ENCODE results near the gene MICAL3.

The MICAL3 gene

GRCh38 chr22:17951315-17951714, 73.0 kb downstream of the MICAL3 start:
- in situ Hi-C loops (cut with MboI; ENCODE audit: low pct_unique_long_range_greater_than_20kb, low sequenced_read_pairs, unreplicated experiment): no loop called here
- TF ChIP-seq CTCF (IDR thresholded peaks at IDR 0.05; ENCODE audit: extremely low read depth, insufficient read depth, missing control alignments): no peak

GRCh38 chr22:17950651-17951214, 73.6 kb downstream of the MICAL3 start:
- in situ Hi-C loops (cut with MboI; ENCODE audit: low pct_unique_long_range_greater_than_20kb, low sequenced_read_pairs, unreplicated experiment): no loop called here
- TF ChIP-seq CTCF (IDR thresholded peaks at IDR 0.05; ENCODE audit: extremely low read depth, insufficient read depth, missing control alignments): no peak
- DNase-seq (ENCODE audit: low spot score): no peak

More at GRCh38 chr22:17951315-17951714, 73.0 kb downstream of the MICAL3 start:
- DNase-seq (ENCODE audit: low spot score): no peak

GRCh38 chr22:17949642-17950473, 74.5 kb downstream of the MICAL3 start:
- in situ Hi-C loops (cut with MboI; ENCODE audit: low pct_unique_long_range_greater_than_20kb, low sequenced_read_pairs, unreplicated experiment): no loop called here
- no peak for TF ChIP-seq CTCF (IDR thresholded peaks at IDR 0.05; ENCODE audit: extremely low read depth, insufficient read depth, missing control alignments)
- DNase-seq (ENCODE audit: low spot score): no peak

GRCh38 chr22:17948101-17948500, 76.3 kb downstream of the MICAL3 start:
- no peak for DNase-seq (ENCODE audit: low spot score)
- no peak for TF ChIP-seq CTCF (IDR thresholded peaks at IDR 0.05; ENCODE audit: extremely low read depth, insufficient read depth, missing control alignments)
- in situ Hi-C loops (cut with MboI; ENCODE audit: low pct_unique_long_range_greater_than_20kb, low sequenced_read_pairs, unreplicated experiment): no loop called here

- in situ Hi-C loops (cut with MboI; ENCODE audit: low pct_unique_long_range_greater_than_20kb, low sequenced_read_pairs, unreplicated experiment): no loop called here
- no peak for DNase-seq (ENCODE audit: low spot score)
- no peak for TF ChIP-seq CTCF (IDR thresholded peaks at IDR 0.05; ENCODE audit: extremely low read depth, insufficient read depth, missing control alignments)
Measured at GRCh38 chr22:17946662-17947367, 77.5 kb downstream of the MICAL3 start.

GRCh38 chr22:17945888-17946648, 78.3 kb downstream of the MICAL3 start:
- peak; percentile 44 for TF ChIP-seq CTCF (IDR thresholded peaks at IDR 0.05; ENCODE audit: extremely low read depth, insufficient read depth, missing control alignments)
- in situ Hi-C loops (cut with MboI; ENCODE audit: low pct_unique_long_range_greater_than_20kb, low sequenced_read_pairs, unreplicated experiment): no loop called here
- peak; percentile 45 for DNase-seq (ENCODE audit: low spot score)

Data from GM13977 (cell line).